Activated B cell treated with CpG ODN at 0.5 μM for 24 hours (primary cell): ENCODE data around the gene RACGAP1. TPM values are rescaled to one million over a fixed set of nuclear protein-coding genes. Genes with fewer than 3 reads are reported as not detected.

Experiments used
- ATAC-seq: fragments of 200-7000 bp; cut with Tn5 transposase; one replicate; pipeline ENCODE4 v1.10.0; 2021; ENCODE audit warnings: low read depth, mild to moderate bottlenecking, moderate library complexity
- CTCF ChIA-PET: fragments of 350-600 bp; sonication (Branson Sonifier 250); formaldehyde crosslinking; loops from one replicate; lab custom pipeline; 2021; ENCODE audit warnings: antibody characterized with exemption; lab: Charles Lee
- POLR2A ChIA-PET: fragments of 350-600 bp; sonication (Branson Sonifier 250); formaldehyde crosslinking; loops from one replicate; lab custom pipeline; 2021; ENCODE audit warnings: antibody characterized with exemption; lab: Charles Lee
- DNase-seq: peaks from one replicate; pipeline ENCODE4 v3.0.0; 2022
- H3K27ac Mint-ChIP-seq: one replicate; pipeline ENCODE4 v1.8.0; 2020; ENCODE audit warnings: mixed read lengths
- H3K27me3 Mint-ChIP-seq: one replicate; pipeline ENCODE4 v1.8.0; 2021; ENCODE audit warnings: mixed read lengths
- H3K36me3 Mint-ChIP-seq: one replicate; pipeline ENCODE4 v1.8.0; 2021; ENCODE audit warnings: low read depth, mixed read lengths
- H3K4me1 Mint-ChIP-seq: one replicate; pipeline ENCODE4 v1.8.0; 2021; ENCODE audit warnings: mixed read lengths
- H3K4me3 Mint-ChIP-seq: one replicate; pipeline ENCODE4 v1.8.0; 2020; ENCODE audit warnings: mild to moderate bottlenecking, mixed read lengths
- H3K9me3 Mint-ChIP-seq: one replicate; pipeline ENCODE4 v1.8.0; 2020; ENCODE audit warnings: mixed read lengths
- CTCF ChIP-seq: fragments of 200-600 bp; IDR thresholded peaks from one replicate; pipeline ENCODE4 v1.8.0; 2022; ENCODE audit warnings: antibody characterized with exemption, mild to moderate bottlenecking
- intact Hi-C: fragments of 100-400 bp; cut with micrococcal nuclease; formaldehyde crosslinking; loops from one replicate; pipeline ENCODE4 v1.15.1; 2024
- total RNA-seq: library from RNA; stranded (reverse); gene quantifications from 2 replicates; pipeline ENCODE4 v1.2.3, GENCODE V29; 2022

The RACGAP1 gene
- total RNA-seq, 1 donor from 2014 or later: 12.6 TPM

DNA sequence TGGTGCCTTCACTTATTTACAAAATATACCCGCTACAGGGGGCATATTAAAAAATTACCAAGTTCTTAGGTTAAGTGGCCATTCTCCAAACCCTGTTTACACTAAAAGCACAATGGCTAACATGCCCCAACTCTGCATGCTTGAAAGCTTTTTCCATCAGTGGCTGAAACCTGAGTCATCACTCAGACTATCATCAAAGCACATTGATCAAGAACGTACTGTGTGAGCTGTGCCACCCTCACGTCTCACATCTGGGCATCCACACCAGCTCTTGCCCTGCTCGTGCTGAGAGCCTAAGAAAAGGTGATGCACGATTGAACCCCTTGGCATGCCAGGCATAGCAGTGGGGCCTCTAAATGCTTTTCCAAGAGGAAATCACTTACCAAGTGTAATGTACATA lies 39.3 kb downstream of the RACGAP1 start:
- H3K27ac Mint-ChIP-seq: no peak overlapping the region
- peaks cover 14% of the 10 kb centered on the region for H3K36me3 Mint-ChIP-seq
- DNase-seq (no peak), ATAC-seq (no peak)
- intact Hi-C loops: no loop called here
- H3K4me3 Mint-ChIP-seq: no peak overlapping the region
- H3K9me3 Mint-ChIP-seq: no peaks in the 10 kb centered on the region
- H3K27me3 Mint-ChIP-seq: no peaks in the 10 kb centered on the region
- TF ChIP-seq CTCF: no peak
- POLR2A ChIA-PET: interaction anchor here (0.6 kb wide), 1 partner anchor 151 kb away, joined by 7 read pairs; no protein-coding TSS in a partner anchor
- CTCF ChIA-PET: no interaction called here
- no peaks in the 10 kb centered on the region for H3K4me1 Mint-ChIP-seq

GRCh38 chr12:49984476-49985359 lies 40.6 kb downstream of the RACGAP1 start:
- DNase-seq (no peak), ATAC-seq (no peak)
- ChIA-PET POLR2A (no interaction called here), CTCF (interaction anchor here (3.6 kb wide), 1 partner anchor 18 kb away, joined by 12 read pairs; no protein-coding TSS in a partner anchor)
- H3K4me1 Mint-ChIP-seq: no peaks in the 10 kb centered on the region
- TF ChIP-seq CTCF: no peak
- H3K27ac Mint-ChIP-seq: no peak overlapping the region
- no peaks in the 10 kb centered on the region for H3K9me3 Mint-ChIP-seq
- H3K36me3 Mint-ChIP-seq: peaks cover 10% of the 10 kb centered on the region
- H3K4me3 Mint-ChIP-seq: no peak overlapping the region
- no peaks in the 10 kb centered on the region for H3K27me3 Mint-ChIP-seq
- intact Hi-C loops: no loop called here

DNA sequence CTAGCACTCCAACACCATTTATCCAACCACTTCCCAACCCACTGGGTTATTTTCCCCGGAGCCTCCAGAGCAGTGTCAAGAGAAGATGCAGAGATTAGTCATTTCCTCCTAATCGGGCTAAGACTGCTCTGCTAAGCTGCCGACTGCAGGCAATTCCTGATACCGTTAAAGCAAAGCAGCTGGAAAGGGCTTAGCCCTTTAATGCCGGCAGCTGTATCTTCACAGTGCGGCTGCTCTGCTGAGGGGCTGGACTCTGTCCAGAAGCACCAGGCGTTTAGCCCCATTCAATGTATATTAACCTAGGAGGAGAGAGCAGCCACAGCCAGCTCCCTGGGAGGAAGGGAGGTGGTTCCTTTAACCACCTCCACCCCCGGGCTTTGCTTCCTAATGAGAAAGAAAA lies 41.4 kb downstream of the RACGAP1 start:
- Mint-ChIP-seq H3K9me3 (no peaks in the 10 kb centered on the region), H3K27me3 (no peaks in the 10 kb centered on the region), H3K4me1 (no peaks in the 10 kb centered on the region), H3K36me3 (peaks cover 7% of the 10 kb centered on the region), H3K4me3 (no peak overlapping the region), H3K27ac (no peak overlapping the region)
- POLR2A ChIA-PET: no interaction called here
- no peak for TF ChIP-seq CTCF
- no peak for ATAC-seq
- intact Hi-C loops: no loop called here
- DNase-seq: no peak
- CTCF ChIA-PET: interaction anchor here (3.6 kb wide), 1 partner anchor 17 kb away, joined by 12 read pairs; no protein-coding TSS in a partner anchor

DNA sequence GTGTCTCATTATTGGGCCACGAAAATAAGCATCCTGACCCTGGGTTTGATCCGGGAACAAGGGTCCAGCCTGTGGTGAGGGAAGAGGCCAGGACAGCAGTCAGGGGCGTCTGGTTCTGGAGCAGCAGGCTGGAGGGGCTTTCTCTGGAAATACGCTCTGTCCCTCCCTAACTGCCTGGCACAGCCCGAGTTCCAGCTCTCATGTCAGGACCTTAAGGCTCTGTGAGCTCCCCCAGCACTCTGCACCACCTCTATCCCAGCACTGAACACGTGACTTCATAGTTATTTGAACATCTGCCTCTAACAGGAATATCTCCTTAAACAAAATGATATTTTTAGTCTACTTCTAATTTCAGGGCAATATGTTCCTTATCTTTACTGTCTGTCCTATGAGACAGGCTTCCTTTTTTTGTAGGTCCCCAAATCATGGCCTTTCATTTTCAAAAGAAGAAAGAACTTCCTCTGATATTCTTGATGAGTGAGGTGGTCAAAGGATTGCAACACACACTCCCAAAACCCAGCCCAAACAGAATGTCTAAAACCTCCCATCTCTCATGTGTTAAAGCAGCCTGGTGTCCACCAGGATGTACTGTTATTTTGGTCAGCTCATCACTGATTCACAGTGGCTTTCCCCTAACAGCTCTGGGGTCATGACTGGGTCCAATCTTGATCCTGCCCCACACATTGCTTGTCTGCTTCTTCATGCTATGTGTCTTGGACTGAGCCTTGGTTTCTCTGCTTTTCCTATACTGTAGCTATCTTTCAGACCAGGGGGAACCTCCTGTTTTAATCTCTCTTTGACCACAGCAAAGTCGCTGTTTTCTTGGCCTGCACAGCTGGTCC lies 42.8 kb downstream of the RACGAP1 start:
- POLR2A ChIA-PET: no interaction called here
- no peaks in the 10 kb centered on the region for H3K9me3 Mint-ChIP-seq
- no peaks in the 10 kb centered on the region for H3K36me3 Mint-ChIP-seq
- CTCF ChIA-PET: interaction anchor here (0.8 to 3.6 kb wide), 2 partner anchors 16 to 92 kb away, joined by 3 to 12 read pairs; no protein-coding TSS in a partner anchor
- no peak overlapping the region for H3K27ac Mint-ChIP-seq
- no peak for TF ChIP-seq CTCF
- no peak for DNase-seq
- intact Hi-C loops: no loop called here
- no peak overlapping the region for H3K4me3 Mint-ChIP-seq
- no peaks in the 10 kb centered on the region for H3K27me3 Mint-ChIP-seq
- no peak for ATAC-seq
- H3K4me1 Mint-ChIP-seq: no peaks in the 10 kb centered on the region
